COLO668 (cell line): ENCODE results near the gene PUDP.
"Not testable (repeated sequence)": the region's sequence is repeated elsewhere in the genome, so short reads cannot be mapped to it uniquely, and the experiment has no call there.

ENCODE experiments used
- DNase-seq: peaks from one replicate; lab custom pipeline; 2025; ENCODE audit not compliant: unreplicated experiment; lab: John Stamatoyannopoulos, UW

The PUDP gene

DNA sequence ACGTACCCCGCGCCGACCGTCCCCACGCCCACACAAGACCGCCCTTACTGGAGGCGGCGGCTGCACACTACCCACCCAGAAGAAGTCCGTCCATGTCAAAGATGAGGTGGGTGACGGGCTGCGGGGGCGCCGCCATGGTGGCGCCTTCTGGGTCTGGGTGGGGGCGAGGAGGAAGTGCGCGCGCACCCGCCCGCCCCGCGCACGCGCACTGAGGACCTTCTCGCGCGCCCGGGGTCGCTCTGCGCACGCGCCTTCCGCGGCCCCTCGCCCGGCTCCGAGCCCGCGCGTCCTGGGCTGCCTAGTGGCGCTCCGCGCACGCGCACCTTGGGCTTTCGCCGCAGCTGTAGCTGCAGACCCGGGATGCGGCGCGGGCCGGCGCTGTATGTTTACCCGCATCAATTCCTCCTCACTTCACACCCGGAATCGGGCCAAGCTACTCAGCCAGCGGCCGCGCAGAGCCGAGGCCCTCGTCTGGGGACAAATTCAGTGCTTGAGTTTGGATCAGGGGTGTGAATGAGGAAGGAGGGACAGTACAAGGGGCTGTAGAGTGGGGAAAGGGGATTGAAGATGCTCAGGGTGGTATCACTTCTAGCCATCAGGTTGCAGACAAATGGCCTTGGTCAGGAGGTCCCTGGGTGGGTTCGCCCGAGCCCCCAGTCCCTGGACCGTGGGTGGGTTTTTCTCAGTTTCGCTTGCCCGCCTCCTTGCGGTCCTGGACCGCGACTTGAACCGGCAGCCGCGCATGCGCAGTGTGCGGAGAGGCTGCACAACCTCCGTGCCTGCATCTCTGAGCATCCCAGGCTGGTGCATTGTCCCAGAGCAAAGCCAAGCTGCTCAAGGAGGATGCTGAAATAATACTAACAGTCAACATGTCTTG lies at the start of gene PUDP:
PUDP (minus strand) TSS at position 176 of the 877 bp plus-strand sequence; CDS start at position 136, 40 bp downstream.
- peak; percentile 94 for DNase-seq

DNA sequence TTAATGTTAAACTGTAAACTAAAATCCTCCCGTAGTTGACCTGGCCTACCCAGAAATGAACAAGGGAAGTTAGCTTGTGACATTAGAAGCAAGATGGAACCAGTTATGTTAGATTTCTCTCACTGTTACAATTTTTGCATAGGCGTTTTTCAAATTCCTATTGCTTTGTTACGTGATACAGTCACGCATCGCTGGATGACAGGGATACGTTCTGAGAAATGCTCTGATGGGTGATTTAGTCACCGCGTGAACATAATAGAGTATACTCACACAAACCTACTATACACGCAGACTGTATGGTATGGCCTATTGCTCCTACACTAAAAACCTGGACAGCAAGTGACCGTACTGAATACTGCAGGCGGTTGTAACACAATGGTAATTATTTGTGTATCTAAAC lies 46.7 kb upstream of the PUDP start:
- DNase-seq, result no peak

DNA sequence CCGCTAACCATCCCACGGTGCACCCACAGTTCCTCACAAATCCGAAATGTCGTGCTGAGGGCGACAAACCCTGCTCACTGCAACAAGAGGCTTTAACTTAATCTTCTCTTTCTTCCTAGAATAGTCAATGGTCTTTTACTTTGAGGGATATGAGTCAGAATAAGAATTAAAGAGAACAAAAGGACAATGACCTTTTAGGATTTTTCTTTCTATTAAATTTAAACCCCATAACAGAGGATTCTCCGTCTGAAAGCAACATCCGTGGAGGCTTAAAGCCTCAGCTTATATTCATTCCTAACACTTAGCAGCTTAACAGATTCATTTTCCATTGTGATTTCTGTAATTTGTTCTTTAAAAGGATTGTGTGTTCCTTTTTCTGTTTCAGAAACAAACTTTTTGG lies 44.9 kb upstream of the PUDP start:
- no peak for DNase-seq

DNA sequence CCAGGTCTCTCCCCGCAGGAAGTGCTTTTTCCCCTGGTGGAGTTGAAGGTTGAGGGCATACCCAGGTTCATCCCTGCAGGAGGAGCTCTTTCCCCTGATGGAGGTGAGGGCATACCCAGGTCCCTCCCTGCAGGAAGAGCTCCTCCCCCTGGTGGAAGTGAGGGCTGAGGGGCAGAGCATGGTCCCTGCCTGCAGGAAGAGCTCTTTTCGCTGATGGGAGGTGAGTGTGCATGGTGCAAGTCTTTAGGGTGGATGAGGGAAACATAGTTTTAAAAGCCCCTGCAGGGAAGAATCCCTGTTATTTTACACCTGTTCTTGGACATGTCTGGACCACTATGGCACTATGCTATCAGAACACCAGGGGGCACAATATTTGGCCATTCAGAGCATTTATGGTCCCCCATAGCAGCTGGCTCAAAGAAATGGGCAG lies 43.7 kb upstream of the PUDP start:
- DNase-seq, result no peak

DNA sequence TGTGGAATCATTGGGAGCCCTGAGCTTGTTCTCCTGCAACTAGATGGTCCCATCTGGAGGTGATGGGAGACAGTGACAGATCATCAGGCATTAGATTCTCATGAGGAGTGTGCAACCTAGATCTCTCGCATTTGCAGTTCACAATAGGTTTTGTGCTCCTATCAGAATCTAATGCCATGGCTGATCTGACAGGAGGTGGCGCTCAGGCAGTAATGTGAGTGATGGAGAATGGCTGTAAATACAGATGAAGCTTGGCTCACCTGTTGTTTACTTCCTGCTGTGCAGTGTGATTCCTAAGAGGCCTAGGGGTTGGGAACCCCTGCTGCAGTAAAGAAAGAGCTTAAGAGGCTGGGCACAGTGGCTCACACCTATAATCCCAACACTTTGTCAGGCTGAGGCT lies 42.2 kb upstream of the PUDP start:
- peak; percentile 45 for DNase-seq

DNA sequence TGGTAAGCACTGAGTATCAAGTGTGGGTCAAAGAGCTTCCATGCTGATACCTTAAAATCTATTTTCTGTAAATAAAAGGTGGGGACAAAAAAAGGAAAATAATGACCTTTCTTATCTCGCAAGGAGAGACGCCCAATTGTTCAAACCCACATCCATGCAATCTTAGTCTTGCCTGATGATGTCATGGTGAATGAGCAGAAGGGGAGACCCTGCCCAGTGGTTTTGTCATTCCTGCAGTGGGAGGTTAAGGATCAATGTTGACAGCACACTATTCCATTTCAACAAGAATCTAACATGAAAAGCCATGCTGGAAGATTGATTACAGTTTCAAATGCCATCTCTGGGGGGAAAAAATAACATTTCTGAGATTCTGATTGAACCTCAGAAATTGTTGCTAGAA lies 40.7 kb upstream of the PUDP start:
- DNase-seq, result no peak

DNA sequence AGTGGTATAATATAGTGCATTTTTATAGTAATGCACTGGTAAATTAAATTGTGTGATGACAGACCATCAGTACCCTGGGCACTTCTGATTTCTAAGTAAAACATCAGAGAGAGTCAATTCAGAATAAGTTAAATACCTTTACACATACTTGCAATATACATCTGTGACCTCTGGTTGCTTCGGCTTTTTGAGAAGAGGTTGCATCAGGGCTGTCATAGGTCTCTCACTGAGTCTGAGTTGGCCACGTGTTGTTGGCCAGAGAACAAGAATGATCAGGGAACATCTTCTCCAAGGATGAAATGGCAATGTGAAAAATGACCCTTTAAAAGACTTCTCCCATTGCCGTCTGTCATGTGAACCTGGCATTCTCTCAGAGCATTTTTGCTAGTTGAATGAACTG lies 36.9 kb upstream of the PUDP start:
- no peak for DNase-seq

DNA sequence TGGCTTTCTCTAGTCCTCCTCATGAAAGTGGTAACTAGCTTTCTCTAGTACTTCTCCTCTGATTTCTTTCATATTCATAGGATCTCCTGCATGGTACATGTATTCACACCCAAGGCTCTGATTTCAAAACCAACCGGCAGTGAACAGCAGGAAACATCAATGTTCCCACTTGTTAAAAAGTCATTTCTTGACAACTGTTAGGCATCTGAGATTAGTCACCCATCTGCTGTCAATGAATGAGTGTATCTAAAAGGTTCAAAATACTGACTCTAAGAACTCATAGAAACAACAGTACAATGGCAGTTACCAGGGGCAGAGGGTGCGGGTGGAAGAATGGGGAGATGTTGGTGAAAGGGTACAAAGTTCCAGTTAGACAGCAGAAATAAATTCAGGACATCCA lies 31.5 kb upstream of the PUDP start:
- DNase-seq, result no peak

DNA sequence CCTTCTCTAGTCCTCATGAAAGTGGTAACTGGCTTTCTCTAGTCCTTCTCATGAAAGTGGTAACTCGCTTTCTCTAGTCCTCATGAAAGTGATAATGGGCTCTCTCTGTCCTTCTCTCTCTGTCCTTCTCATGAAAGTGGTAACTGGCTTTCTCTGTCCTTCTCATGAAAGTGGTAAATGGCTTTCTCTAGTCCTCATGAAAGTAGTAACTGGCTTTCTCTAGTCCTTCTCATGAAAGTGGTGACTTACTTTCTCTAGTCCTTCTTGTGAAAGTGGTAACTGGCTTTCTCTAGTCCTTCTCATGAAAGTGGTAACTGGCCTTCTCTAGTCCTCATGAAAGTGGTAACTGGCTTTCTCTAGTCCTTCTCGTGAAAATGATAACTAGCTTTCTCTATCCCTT lies 30.9 kb upstream of the PUDP start:
- DNase-seq, result not testable (repeated sequence)

DNA sequence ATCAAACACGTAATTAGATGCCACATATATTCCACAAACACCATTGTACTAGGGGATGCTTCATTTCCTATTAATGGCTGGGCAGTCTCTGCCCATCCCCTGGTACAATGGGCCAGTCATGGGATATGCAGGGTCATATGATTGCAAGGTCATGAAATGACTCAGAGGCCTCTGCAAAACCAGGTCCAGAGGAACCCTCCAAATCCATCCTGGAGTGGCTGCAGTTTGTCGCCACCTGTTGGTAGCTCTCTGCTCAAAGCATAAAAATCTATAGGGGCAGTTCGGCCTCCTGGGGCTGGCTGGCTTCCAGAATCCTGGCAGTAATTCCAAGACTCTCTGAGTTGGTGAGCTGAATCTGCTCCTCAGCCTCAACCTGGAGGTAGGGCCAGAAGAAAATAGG lies 22.9 kb upstream of the PUDP start:
- peak; percentile 4 for DNase-seq

DNA sequence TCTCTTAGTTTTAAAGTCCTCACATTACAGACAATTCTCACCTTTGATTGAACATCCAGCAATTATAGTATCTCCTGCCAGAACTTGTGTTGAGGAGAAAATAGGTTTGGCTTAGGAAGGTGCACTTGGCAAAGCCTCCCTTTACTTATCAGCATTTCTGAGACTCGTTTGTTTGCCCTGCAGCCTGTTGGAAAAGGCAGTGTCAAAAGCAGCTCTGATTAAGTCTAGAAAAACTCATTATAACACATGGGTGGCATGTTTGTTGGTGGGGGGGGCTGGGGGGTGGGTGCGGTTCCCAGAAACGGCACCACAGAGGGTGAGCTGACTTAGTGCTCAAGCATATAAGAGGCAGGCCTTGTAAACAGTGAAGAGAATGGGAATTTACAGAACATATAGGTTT lies 21.7 kb upstream of the PUDP start:
- DNase-seq, result no peak

DNA sequence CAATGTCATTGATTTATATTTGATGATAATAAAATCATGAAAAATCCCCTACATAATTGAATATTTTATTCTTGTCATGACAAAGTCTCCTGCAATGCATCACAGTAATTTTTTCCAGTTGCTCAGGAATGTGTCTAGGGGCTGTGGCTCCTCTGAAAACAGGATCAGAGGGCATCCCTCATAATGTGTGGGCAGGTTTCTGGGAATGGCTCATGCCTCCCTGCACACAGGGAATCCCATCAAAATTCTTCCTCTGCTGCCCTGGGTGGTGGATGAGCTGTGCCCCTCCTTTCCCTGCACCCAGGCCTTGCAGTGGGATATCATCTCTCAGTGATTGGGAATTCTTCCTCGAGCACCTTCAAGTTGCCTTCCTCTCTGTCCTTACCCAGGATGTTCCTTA lies 20.4 kb upstream of the PUDP start:
- no peak for DNase-seq

DNA sequence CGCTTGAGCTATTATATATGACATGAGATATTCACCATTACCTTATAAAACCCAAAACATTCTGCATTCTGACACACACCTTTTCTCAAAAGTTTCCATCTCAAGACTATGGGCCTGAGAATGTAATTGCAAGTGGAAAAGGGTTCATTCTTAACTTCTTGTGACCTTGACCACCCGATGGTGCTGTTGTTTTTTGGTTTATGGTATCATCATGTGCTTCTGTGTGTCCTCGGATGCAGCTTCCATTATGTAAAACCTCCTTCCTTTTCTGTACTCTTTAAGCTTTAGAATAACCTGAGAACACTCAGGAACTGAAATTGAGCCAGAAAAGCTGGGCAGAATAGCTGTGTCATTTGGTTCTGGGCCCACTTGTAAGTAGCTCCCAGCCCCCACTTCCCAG lies 16.2 kb upstream of the PUDP start:
- DNase-seq, result no peak

DNA sequence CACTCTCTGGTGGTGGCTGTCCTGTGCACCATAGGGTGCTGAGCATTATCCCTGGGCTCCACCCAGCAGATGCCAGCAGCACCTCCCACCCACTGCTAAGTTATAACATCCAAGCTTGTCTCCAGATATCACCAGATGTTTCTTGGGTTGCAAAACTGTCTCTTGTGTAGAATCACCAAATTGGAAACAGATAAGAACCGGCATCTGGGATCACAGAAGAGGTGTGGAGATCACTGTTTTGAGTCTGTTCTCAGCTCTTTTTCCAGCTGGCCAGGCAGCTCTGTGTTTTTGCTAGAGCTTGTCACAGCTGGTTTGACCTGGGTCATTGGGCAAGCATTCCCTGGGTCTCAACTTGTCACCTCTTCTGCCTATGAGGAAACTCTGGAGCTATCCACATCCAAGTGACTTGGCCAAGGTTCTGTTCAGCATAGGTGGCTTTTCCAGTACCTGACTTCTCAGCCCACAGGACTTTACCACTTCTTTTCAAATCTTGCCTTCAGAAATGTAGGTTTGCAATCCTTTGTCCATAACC lies 15.3 kb upstream of the PUDP start:
- DNase-seq, result no peak

DNA sequence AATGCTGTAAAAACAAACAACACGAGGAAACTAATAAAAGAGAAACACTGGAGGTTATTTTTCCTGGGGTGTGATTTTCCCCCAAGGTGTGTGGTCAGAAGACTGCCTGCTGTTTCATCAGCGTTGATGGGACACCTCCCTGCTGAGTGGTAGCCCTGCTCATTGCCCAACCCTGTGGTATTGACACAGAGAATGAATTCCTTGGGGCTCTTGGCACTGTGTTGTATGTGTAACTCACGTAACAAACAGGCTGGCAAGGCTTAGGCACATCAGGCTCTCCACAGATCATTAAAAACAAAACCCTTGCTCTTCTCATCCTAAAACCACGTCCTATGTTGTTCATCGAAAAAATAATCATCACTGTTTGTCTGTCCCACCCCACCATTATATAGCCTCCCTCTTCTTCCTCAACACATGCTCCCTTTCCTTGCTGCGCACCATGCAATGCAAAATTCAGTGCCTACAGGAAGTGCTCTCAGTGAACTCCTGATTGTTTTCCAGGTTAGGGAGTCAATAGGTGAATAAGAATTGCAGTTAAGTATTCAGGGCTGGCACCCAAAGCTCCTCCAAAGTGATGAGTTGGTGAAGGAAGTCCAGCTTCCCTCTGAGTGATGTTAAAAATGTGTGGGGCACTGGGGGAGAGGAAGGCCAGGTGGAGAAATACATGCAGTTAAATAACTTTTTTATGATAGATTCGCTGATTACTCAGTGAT lies 11.4 kb upstream of the PUDP start:
- DNase-seq, result no peak

DNA sequence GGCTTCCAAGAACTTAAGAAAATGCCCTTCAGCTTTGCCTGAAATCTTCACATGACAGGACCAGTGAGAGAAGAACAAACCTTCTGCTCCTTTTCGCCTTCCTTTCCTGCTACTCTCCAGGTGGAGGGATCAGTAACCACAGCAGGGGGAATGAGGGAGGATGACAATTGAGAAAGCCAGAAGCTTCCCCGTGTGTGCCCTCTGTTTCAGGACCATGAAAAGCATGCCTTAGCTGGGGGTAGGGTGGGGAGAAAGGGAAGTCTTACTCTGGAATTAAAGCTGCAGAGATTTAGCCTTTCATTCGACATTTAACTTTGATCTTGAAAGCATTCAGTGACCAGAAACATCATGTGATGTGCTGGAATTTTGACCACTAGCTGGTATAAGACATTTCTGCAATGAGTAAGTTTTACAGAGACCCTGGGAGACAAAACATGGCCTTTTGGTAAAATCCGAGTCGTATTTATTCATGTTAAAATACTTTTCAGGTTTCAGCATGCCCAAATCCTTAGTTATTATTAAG lies 10.6 kb upstream of the PUDP start:
- DNase-seq, result no peak

DNA sequence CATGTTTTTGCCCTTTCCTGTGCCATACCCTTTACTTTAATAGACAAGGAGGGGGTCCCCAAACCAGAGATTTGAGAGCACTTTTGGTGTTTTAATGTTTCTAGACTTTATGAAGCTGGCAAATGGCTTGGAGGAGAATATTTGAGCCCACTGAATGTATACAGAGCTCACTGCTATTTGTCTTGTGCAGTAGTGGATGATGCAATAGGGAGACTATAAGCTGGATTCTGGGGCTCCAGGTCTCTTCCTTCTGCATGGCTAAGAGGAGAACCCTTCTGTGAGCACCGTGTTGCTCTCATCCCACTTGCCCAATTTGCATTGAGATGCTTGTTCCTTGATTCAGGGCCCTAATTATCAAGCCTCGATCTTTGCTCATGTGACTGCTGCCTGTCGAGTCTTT lies 8.9 kb upstream of the PUDP start:
- DNase-seq, result no peak

DNA sequence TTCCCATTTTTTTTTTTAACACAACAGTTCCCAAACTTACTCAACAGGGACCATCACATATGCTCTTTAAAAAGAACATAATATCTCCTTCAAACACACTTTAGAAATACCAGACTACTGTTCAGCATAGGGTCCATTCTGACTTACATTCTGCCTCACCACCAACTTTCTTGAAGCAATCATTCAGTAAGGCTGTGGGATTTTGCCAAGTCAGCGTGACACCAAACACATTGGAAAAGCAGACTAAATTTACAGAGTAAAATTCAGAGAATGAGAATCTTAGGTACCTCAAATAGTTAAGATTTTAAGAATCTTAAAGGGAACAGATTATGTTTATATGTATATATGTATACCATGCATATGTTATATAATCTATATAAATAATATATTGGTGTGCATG lies 7.2 kb upstream of the PUDP start:
- DNase-seq, result no peak

DNA sequence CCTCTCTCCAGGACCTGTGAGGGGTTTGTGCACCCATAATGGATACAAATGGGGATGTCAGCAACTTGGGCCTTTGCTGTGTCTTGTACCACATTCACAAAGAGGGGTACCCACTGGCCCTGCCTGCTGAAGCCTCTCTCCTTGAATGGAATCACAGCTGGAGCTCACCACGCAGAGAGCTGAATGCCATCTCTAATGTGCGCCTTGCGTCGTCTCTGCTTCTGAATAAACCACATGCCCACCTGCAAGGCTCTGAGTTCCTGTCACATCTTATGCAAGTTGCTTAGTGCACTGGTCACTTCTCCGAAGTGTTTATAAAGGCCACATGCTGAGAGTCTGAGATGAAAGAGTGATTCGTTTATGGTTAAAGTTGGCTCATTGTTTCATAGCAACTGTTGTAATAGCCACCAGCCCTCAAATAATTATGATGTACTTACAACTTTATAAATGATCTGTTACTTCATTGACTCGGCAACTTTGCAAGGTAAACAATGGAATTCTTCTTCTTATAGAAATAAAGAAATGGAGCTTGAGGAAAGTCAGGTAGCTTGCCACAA lies 6.2 kb upstream of the PUDP start:
- no peak for DNase-seq

DNA sequence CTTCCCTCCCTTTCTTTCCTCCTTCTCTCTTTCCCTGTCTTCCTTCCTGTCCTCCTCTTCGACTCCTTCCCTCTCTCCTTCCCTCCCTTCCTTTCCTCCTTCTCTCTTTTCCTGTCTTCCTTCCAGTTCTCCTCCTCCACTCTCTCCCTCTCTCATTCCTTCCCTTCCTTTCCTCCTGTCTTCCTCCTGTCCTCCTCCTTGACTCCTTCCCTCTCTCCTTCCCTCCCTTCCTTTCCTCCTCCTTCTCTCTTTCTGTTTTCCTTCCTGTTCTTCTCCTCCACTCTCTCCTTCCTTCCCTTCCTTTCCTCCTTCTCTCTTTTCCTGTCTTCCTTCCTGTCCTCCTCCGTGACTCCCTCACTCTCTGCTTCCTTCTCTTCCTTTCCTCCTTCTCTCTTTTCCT lies 5.3 kb upstream of the PUDP start:
- DNase-seq, result no peak

DNA sequence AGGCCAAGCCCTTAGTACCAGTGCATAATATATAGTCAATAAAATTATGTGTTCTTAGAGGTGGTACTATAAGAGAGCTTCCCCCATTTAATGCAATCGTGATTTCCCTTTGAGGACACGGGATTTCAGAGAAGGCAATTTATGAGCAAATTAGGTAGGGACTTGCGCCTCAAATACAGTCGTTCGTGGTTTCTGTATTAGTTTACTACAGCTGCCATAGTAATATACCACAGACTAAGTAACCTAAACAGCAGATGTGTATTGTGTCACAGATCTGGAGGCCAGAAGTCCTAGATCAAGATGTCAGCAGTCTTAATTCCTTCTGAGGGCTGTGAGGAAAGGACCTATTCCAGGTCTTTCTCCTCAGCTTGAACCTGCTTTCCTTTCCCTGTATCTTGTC lies 1.5 kb upstream of the PUDP start:
- DNase-seq, result no peak
